Mammary epithelial cell (primary cell): ENCODE data around the gene RAI1.

Source experiments
- CTCF ChIP-seq, 2 donors: IDR thresholded peaks in 1 of 2; conservative IDR thresholded peaks in 1 of 2; 2 replicates each; pipeline ENCODE4 v1.5.1; 2011 to 2012; ENCODE audit warnings: inconsistent platforms in 2 of 2, low read length in 2 of 2, mild to moderate bottlenecking in 2 of 2, control low read depth in 1 of 2, low read depth in 1 of 2; ENCODE audit not compliant: insufficient read depth in 1 of 2; ENCODE audit errors: extremely low read depth in 1 of 2
- EZH2 ChIP-seq: IDR thresholded peaks from 2 replicates; pipeline ENCODE4 v1.6.1; 2012; ENCODE audit warnings: low read length, inconsistent platforms, borderline replicate concordance

- TF ChIP-seq CTCF (conservative IDR thresholded peaks at IDR 0.05 in 1 of 2, IDR thresholded peaks at IDR 0.05 in 1 of 2; ENCODE audit: extremely low read depth in 1 of 2, insufficient read depth in 1 of 2, low read depth in 1 of 2, low read length in 2 of 2) (no peak), EZH2 (no peak)
Observed at GRCh38 chr17:17792551-17793377, 111.5 kb downstream of the RAI1 start.
